SK-N-SH treated with all-trans-retinoic acid at 6 μM for 48 hours (cell line): ENCODE measurements around the gene C11orf16.
"Not testable (repeated sequence)": the region's sequence is repeated elsewhere in the genome, so short reads cannot be mapped to it uniquely, and the experiment has no call there.

ENCODE experiments used
- ATAC-seq: fragments of 200-7000 bp; cut with Tn5 transposase; 3 replicates; pipeline ENCODE4 v1.9.1; 2020; ENCODE audit warnings: mild to moderate bottlenecking, moderate library complexity
- ARNTL ChIP-seq: fragments of 450-650 bp; formaldehyde crosslinking; IDR thresholded peaks from 2 replicates; pipeline ENCODE4 v1.5.0; 2020; ENCODE audit warnings: low read depth, mild to moderate bottlenecking, moderate library complexity, borderline replicate concordance
- BACH2 ChIP-seq: fragments of 250-450 bp; sonication (Bioruptor Pico); IDR thresholded peaks from 2 replicates; pipeline ENCODE4 v1.9.0; 2021; ENCODE audit warnings: mild to moderate bottlenecking, borderline replicate concordance
- CREB5 ChIP-seq: fragments of 250-450 bp; sonication (Bioruptor Pico); IDR thresholded peaks from 2 replicates; pipeline ENCODE4 v1.5.1; 2020; ENCODE audit warnings: low read depth, mild to moderate bottlenecking, moderate library complexity
- CSDC2 ChIP-seq: fragments of 250-450 bp; sonication (Bioruptor Pico); IDR thresholded peaks from 2 replicates; pipeline ENCODE4 v1.5.0; 2020; ENCODE audit warnings: mild to moderate bottlenecking, moderate library complexity
- CSRNP3 ChIP-seq: fragments of 250-450 bp; sonication (Bioruptor Pico); IDR thresholded peaks from 2 replicates; pipeline ENCODE4 v1.5.1; 2021; ENCODE audit warnings: mild to moderate bottlenecking, moderate library complexity
- ESRRG ChIP-seq: fragments of 250-450 bp; sonication (Bioruptor Pico); IDR thresholded peaks from 2 replicates; pipeline ENCODE4 v1.6.1; 2021; ENCODE audit warnings: mild to moderate bottlenecking
- GLIS3 ChIP-seq: fragments of 250-450 bp; sonication (Bioruptor Pico); IDR thresholded peaks from 2 replicates; pipeline ENCODE4 v1.5.0; 2020; ENCODE audit warnings: mild to moderate bottlenecking, moderate library complexity
- RARB ChIP-seq: fragments of 250-450 bp; sonication (Bioruptor Pico); IDR thresholded peaks from 2 replicates; pipeline ENCODE4 v1.8.0; 2021; ENCODE audit warnings: mild to moderate bottlenecking, moderate library complexity
- SNAI2 ChIP-seq: fragments of 250-450 bp; sonication (Bioruptor Pico); IDR thresholded peaks from 2 replicates; pipeline ENCODE4 v1.5.0; 2020; ENCODE audit warnings: mild to moderate bottlenecking, moderate library complexity
- TCF4 ChIP-seq: fragments of 250-450 bp; sonication (Bioruptor Pico); IDR thresholded peaks from 2 replicates; pipeline ENCODE4 v1.8.0; 2021; ENCODE audit warnings: mild to moderate bottlenecking, moderate library complexity, borderline replicate concordance
- TOX ChIP-seq: fragments of 250-450 bp; sonication (Bioruptor Pico); IDR thresholded peaks from 2 replicates; pipeline ENCODE4 v1.8.0; 2021; ENCODE audit warnings: mild to moderate bottlenecking, moderate library complexity, borderline replicate concordance
- TSHZ2 ChIP-seq: fragments of 250-450 bp; sonication (Bioruptor Pico); IDR thresholded peaks from 2 replicates; pipeline ENCODE4 v1.5.0; 2020; ENCODE audit warnings: mild to moderate bottlenecking, moderate library complexity
- ZC3H10 ChIP-seq: fragments of 250-450 bp; sonication (Bioruptor Pico); IDR thresholded peaks from 2 replicates; pipeline ENCODE4 v1.5.1; 2021; ENCODE audit warnings: mild to moderate bottlenecking, moderate library complexity
- ZFP3 ChIP-seq: fragments of 250-450 bp; sonication (Bioruptor Pico); IDR thresholded peaks from 2 replicates; pipeline ENCODE4 v1.5.0; 2020; ENCODE audit warnings: mild to moderate bottlenecking, moderate library complexity
- ZFP30 ChIP-seq: fragments of 450-650 bp; formaldehyde crosslinking; IDR thresholded peaks from 2 replicates; pipeline ENCODE4 v1.5.0; 2022; ENCODE audit warnings: mild to moderate bottlenecking, moderate library complexity
- TF ChIP-seq, protein P1 (sequence below): fragments of 250-450 bp; sonication (Bioruptor Pico); IDR thresholded peaks from 2 replicates; pipeline ENCODE4 v1.8.0; 2021; ENCODE audit warnings: low read depth, mild to moderate bottlenecking, moderate library complexity, borderline replicate concordance
- TF ChIP-seq, protein P2 (sequence below): fragments of 250-450 bp; sonication (Bioruptor Pico); IDR thresholded peaks from 2 replicates; pipeline ENCODE4 v1.8.0; 2020; ENCODE audit warnings: mild to moderate bottlenecking, moderate library complexity, borderline replicate concordance

The C11orf16 gene, protein sequence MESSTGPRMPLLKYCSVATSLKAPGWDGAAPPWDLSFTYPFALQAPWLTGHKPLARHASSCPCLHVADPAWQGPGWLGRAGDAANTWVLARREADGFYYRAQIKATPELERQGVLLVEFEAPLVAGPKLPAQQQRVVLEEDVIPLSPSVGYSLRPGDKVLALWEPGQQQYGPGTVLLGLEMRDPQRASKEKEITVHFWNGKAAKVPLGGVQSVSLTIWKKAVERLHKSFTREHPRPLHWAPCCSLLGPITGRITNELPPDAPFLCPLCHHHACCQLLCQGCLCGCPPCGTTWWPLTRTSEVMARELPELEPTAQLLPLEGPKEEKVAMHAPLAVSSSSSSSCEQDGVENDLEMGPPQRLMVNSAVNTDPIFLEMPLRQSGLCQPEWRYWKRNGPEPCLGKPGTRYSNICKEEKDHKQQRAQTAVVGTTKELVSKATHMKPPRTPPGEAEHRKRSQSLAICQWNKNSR

GRCh38 chr11:8932564-8933180 lies at the start of gene C11orf16:
TSS of gene C11orf16 (minus strand) at chr11:8932947. CDS start at chr11:8932308, 639 bp downstream.
- TF ChIP-seq TCF4 (CRISPR knock-in tag) = no peak
- TF ChIP-seq, protein P1, sequence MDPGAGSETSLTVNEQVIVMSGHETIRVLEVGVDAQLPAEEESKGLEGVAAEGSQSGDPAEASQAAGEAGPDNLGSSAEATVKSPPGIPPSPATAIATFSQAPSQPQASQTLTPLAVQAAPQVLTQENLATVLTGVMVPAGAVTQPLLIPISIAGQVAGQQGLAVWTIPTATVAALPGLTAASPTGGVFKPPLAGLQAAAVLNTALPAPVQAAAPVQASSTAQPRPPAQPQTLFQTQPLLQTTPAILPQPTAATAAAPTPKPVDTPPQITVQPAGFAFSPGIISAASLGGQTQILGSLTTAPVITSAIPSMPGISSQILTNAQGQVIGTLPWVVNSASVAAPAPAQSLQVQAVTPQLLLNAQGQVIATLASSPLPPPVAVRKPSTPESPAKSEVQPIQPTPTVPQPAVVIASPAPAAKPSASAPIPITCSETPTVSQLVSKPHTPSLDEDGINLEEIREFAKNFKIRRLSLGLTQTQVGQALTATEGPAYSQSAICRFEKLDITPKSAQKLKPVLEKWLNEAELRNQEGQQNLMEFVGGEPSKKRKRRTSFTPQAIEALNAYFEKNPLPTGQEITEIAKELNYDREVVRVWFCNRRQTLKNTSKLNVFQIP (CRISPR knock-in tag) = no peak
- no peak for TF ChIP-seq GLIS3
- TF ChIP-seq SNAI2 (CRISPR knock-in tag) = no peak
- no peak for TF ChIP-seq RARB
- no peak for TF ChIP-seq CSRNP3 (CRISPR knock-in tag)
- TF ChIP-seq CSDC2 = no peak
- TF ChIP-seq CREB5 = no peak
- no peak for TF ChIP-seq TSHZ2 (CRISPR knock-in tag)
- no peak for TF ChIP-seq ESRRG (CRISPR knock-in tag)
- TF ChIP-seq ARNTL = no peak
- no peak for TF ChIP-seq ZFP3 (CRISPR knock-in tag)
- TF ChIP-seq TOX (CRISPR knock-in tag) = no peak
- TF ChIP-seq, protein P2, sequence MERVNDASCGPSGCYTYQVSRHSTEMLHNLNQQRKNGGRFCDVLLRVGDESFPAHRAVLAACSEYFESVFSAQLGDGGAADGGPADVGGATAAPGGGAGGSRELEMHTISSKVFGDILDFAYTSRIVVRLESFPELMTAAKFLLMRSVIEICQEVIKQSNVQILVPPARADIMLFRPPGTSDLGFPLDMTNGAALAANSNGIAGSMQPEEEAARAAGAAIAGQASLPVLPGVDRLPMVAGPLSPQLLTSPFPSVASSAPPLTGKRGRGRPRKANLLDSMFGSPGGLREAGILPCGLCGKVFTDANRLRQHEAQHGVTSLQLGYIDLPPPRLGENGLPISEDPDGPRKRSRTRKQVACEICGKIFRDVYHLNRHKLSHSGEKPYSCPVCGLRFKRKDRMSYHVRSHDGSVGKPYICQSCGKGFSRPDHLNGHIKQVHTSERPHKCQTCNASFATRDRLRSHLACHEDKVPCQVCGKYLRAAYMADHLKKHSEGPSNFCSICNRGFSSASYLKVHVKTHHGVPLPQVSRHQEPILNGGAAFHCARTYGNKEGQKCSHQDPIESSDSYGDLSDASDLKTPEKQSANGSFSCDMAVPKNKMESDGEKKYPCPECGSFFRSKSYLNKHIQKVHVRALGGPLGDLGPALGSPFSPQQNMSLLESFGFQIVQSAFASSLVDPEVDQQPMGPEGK (CRISPR knock-in tag) = no peak
- ATAC-seq = no peak

DNA sequence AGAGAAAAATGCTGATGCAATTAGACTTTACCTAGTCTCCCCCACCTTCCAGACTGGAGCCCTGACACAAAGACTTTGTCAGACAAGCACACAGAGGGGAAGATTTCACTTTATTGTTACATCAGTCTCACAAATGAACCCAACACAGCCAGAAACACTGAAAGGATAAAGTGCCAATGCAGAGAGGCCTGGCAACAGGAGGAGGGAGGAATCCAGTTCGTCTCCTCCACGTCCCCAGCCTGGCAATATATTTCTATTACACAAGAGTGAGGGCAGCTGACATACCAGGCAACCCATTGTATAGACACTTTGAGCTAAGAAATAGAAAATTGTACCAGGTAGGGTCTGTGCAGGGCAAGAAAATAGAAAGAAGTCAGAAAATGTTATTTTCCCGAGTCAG lies 47.7 kb upstream of the C11orf16 start:
- no peak for ATAC-seq
- no peak for TF ChIP-seq BACH2

DNA sequence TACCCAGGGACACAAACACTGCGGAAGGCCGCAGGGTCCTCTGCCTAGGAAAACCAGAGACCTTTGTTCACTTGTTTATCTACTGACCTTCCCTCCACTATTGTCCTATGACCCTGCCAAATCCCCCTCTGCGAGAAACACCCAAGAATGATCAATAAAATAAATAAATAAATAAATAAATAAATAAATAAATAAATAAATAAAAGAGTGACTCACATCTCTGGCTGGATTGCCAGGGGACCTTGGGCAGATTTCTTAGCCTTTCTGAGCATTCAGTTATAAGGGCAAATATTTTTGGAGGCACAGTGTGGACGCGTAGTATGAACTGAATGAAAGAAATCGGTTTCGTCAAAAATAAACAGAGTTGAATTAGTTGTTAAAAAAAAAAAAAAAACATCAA lies 46.6 kb upstream of the C11orf16 start:
- ATAC-seq = not testable (repeated sequence)

DNA sequence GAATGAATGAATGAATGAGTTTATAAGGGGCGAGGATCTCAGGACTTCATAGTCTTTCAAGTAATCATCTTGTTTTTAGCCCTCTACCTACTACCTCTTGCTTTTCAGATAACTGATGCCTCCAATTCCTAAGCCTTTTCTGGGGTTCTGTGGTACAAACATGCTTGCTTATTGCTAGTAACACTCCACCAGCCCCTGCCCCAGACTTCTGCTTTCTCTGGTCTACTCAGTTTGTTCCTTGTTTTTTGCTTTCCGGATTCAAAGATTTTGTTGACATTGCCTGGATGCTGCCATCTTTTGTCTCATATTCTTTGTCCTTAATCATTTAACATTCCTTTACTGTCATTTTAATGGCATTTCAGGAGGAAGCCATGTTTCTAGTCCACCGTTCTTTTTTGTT lies 40.4 kb upstream of the C11orf16 start:
- ATAC-seq = no peak
- TF ChIP-seq ZFP30 (CRISPR knock-in tag) (no peak), CSDC2 (no peak), BACH2 (no peak), CREB5 (no peak), ZC3H10 (CRISPR knock-in tag) (no peak)
- TF ChIP-seq, protein P2 (CRISPR knock-in tag) = no peak
